ENCODE results near the gene ATAD3C. TPM values are rescaled to one million over a fixed set of nuclear protein-coding genes. Genes with fewer than 3 reads are reported as not detected.
"Not testable (repeated sequence)": the region's sequence is repeated elsewhere in the genome, so short reads cannot be mapped to it uniquely, and the experiment has no call there.

Gene ATAD3C
- total RNA-seq, 1 donor from 2014 or later: 0.16 TPM

GRCh38 chr1:1470626-1471388 is 21.3 kb downstream of the ATAD3C start:
- intact Hi-C loops (cut with micrococcal nuclease): loop anchor here (1.0 kb wide), 2 partner anchors 96 to 144 kb away; partner anchors contain the start of genes AURKAIP1 and MIB2

- intact Hi-C loops (cut with micrococcal nuclease): loop anchor here (1.0 kb wide), 2 partner anchors 96 to 144 kb away; partner anchors contain the start of genes AURKAIP1 and MIB2
Observed at GRCh38 chr1:1471389-1472052, 22.0 kb downstream of the ATAD3C start, which contains the start of gene ATAD3B. Gene ATAD3B, plus strand, starts transcription at chr1:1471765. Its CDS starts 120 bp downstream, at chr1:1471885.

GRCh38 chr1:1472053-1472876 is 22.8 kb downstream of the ATAD3C start:
- intact Hi-C loops (cut with micrococcal nuclease): not testable (repeated sequence)

GRCh38 chr1:1476011-1476410 is 26.5 kb downstream of the ATAD3C start:
- intact Hi-C loops (cut with micrococcal nuclease): not testable (repeated sequence)

- intact Hi-C loops (cut with micrococcal nuclease): no loop called here
Observed at GRCh38 chr1:1477206-1477605, 27.7 kb downstream of the ATAD3C start.

GRCh38 chr1:1479547-1480487 is 30.3 kb downstream of the ATAD3C start:
- intact Hi-C loops (cut with micrococcal nuclease): no loop called here

GRCh38 chr1:1480488-1480867 is 31.0 kb downstream of the ATAD3C start:
- intact Hi-C loops (cut with micrococcal nuclease): not testable (repeated sequence)

- intact Hi-C loops (cut with micrococcal nuclease): not testable (repeated sequence)
Observed at GRCh38 chr1:1481811-1482210, 32.3 kb downstream of the ATAD3C start.

GRCh38 chr1:1482856-1483255 is 33.4 kb downstream of the ATAD3C start:
- intact Hi-C loops (cut with micrococcal nuclease): no loop called here

- intact Hi-C loops (cut with micrococcal nuclease): no loop called here
Observed at GRCh38 chr1:1483714-1484113, 34.2 kb downstream of the ATAD3C start.

- intact Hi-C loops (cut with micrococcal nuclease): not testable (repeated sequence)
Observed at GRCh38 chr1:1484976-1485750, 35.7 kb downstream of the ATAD3C start.

GRCh38 chr1:1485755-1486317 is 36.3 kb downstream of the ATAD3C start:
- intact Hi-C loops (cut with micrococcal nuclease): not testable (repeated sequence)

GRCh38 chr1:1487701-1488100 is 38.2 kb downstream of the ATAD3C start:
- intact Hi-C loops (cut with micrococcal nuclease): no loop called here

GRCh38 chr1:1489231-1489630 is 39.7 kb downstream of the ATAD3C start:
- intact Hi-C loops (cut with micrococcal nuclease): no loop called here

GRCh38 chr1:1489861-1490260 is 40.4 kb downstream of the ATAD3C start:
- intact Hi-C loops (cut with micrococcal nuclease): no loop called here

GRCh38 chr1:1490633-1491230 is 41.2 kb downstream of the ATAD3C start:
- intact Hi-C loops (cut with micrococcal nuclease): no loop called here

GRCh38 chr1:1491601-1492000 is 42.1 kb downstream of the ATAD3C start:
- intact Hi-C loops (cut with micrococcal nuclease): no loop called here

GRCh38 chr1:1494311-1494710 is 44.8 kb downstream of the ATAD3C start:
- intact Hi-C loops (cut with micrococcal nuclease): not testable (repeated sequence)

- intact Hi-C loops (cut with micrococcal nuclease): not testable (repeated sequence)
Observed at GRCh38 chr1:1495461-1495975, 46.0 kb downstream of the ATAD3C start.
